ENCODE measurements around the gene TRIO. TPM values are rescaled to one million over a fixed set of nuclear protein-coding genes. Genes with fewer than 3 reads are reported as not detected.

The TRIO gene
- polyA plus RNA-seq, 1 experiment: 176 TPM

GRCh38 chr5:14199902-14200301 is 56.8 kb downstream of the TRIO start:
- TF ChIP-seq CTCF (IDR thresholded peaks at IDR 0.05; ENCODE audit: insufficient read depth, low read depth, low read length): no peak
- 0 out of 2 replicates have a peak, but pooled peaks cover 2% of the 10 kb centered on the region for H3K36me3 ChIP-seq (ENCODE audit: control insufficient read depth, insufficient read depth, low read length)
- no peak for DNase-seq (ENCODE audit: low read depth)
- H3K4me3 ChIP-seq (ENCODE audit: low read depth, low read length): no peak overlapping the region
- H3K27me3 ChIP-seq (ENCODE audit: control insufficient read depth, insufficient read depth, low read length): no peaks in the 10 kb centered on the region
- ChIA-PET CTCF (interaction anchor here (0.8 to 1.4 kb wide), 3 partner anchors 52 to 152 kb away, joined by 3 to 4 read pairs (median 3); no protein-coding TSS in a partner anchor), POLR2A (no interaction called here)

GRCh38 chr5:14200312-14200990 is 57.3 kb downstream of the TRIO start:
- 0 out of 2 replicates have a peak, but pooled peaks cover 2% of the 10 kb centered on the region for H3K36me3 ChIP-seq (ENCODE audit: control insufficient read depth, insufficient read depth, low read length)
- no peak for DNase-seq (ENCODE audit: low read depth)
- ChIA-PET POLR2A (interaction anchor here (0.9 kb wide), 1 partner anchor 141 kb away, joined by 3 read pairs; no protein-coding TSS in a partner anchor), CTCF (interaction anchor here (1.4 kb wide), 1 partner anchor 70 kb away, joined by 4 read pairs; no protein-coding TSS in a partner anchor)
- no peak overlapping the region for H3K4me3 ChIP-seq (ENCODE audit: low read depth, low read length)
- TF ChIP-seq CTCF (IDR thresholded peaks at IDR 0.05; ENCODE audit: insufficient read depth, low read depth, low read length): no peak
- H3K27me3 ChIP-seq (ENCODE audit: control insufficient read depth, insufficient read depth, low read length): no peaks in the 10 kb centered on the region

GRCh38 chr5:14201325-14202045 is 58.3 kb downstream of the TRIO start:
- Histone ChIP-seq H3K36me3 (ENCODE audit: control insufficient read depth, insufficient read depth, low read length) (0 out of 2 replicates have a peak, but pooled peaks cover 2% of the 10 kb centered on the region), H3K4me3 (ENCODE audit: low read depth, low read length) (no peak overlapping the region), H3K27me3 (ENCODE audit: control insufficient read depth, insufficient read depth, low read length) (no peaks in the 10 kb centered on the region)
- DNase-seq (ENCODE audit: low read depth): no peak
- TF ChIP-seq CTCF (IDR thresholded peaks at IDR 0.05; ENCODE audit: insufficient read depth, low read depth, low read length): no peak
- POLR2A ChIA-PET: interaction anchor here (0.9 kb wide), 1 partner anchor 140 kb away, joined by 3 read pairs; no protein-coding TSS in a partner anchor
- CTCF ChIA-PET: interaction anchor here (1.4 kb wide), 1 partner anchor 69 kb away, joined by 4 read pairs; no protein-coding TSS in a partner anchor

- no peak for DNase-seq (ENCODE audit: low read depth)
- CTCF ChIA-PET: interaction anchor here (0.9 to 1.4 kb wide), 2 partner anchors 9 to 42 kb away, joined by 3 read pairs; no protein-coding TSS in a partner anchor
- TF ChIP-seq CTCF (IDR thresholded peaks at IDR 0.05; ENCODE audit: insufficient read depth, low read depth, low read length): no peak
- POLR2A ChIA-PET: no interaction called here
- Histone ChIP-seq H3K27me3 (ENCODE audit: control insufficient read depth, insufficient read depth, low read length) (no peaks in the 10 kb centered on the region), H3K36me3 (ENCODE audit: control insufficient read depth, insufficient read depth, low read length) (0 out of 2 replicates have a peak, but pooled peaks cover 2% of the 10 kb centered on the region), H3K4me3 (ENCODE audit: low read depth, low read length) (no peak overlapping the region)
Observed at GRCh38 chr5:14202462-14202861, 59.3 kb downstream of the TRIO start.

All from BJ (cell line).